HG03442 (cell line): Measurements from ENCODE around the gene RHOXF1.
"Not testable (repeated sequence)": the region's sequence is repeated elsewhere in the genome, so short reads cannot be mapped to it uniquely, and the experiment has no call there.

ENCODE experiments used
- ATAC-seq: cut with Tn5 transposase; IDR thresholded peaks from one replicate; pipeline ENCODE4 v1.9.1; 2021; ENCODE audit warnings: mild to moderate bottlenecking, moderate library complexity; ENCODE audit not compliant: unreplicated experiment

The RHOXF1 gene

DNA sequence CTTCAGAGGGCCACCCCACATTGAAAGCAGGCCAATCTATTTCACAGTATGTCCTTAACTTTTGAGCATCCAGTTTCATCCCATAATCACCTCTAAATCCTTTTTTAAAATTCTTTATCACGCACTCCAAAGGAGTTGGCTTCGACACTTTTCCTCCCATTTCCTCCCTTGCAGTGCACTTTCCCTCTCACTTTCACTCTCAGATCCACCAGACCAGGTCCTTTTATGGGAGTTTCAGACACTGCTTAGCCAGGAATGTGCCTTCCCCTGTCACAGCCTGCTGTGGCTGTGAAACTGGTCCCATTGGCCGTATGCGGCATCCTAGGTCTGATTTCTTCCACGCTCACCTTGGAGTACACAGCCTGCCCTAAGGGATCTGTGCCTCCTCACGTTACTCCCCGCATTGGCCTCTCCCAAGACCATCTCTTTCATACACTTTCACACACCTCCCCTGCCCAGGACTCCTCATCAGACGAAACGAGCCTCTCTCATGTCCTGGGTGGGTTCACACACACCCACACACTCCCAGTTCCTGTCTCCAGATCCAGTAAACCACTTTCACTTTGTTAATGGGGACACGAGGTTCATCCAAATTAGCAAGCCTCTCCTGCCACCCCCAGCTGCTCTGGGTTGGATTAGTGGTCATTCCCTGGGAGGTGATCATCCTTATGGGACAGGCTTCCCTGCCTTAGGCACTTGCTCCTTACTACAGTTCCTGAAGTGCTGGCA lies 28.3 kb downstream of the RHOXF1 start:
- ATAC-seq, result no peak

GRCh38 chrX:120085553-120086185 lies 30.0 kb downstream of the RHOXF1 start:
- not testable (repeated sequence) for ATAC-seq

GRCh38 chrX:120077590-120077989 lies 38.1 kb downstream of the RHOXF1 start, which contains the start of gene RHOXF2B:
RHOXF2B (minus strand) TSS chrX:120077690; CDS start chrX:120077552, 138 bp downstream.
- ATAC-seq, result not testable (repeated sequence)

GRCh38 chrX:120066169-120066568 lies 49.5 kb downstream of the RHOXF1 start:
- ATAC-seq, result not testable (repeated sequence)
